HepG2 (cell line): ENCODE data around the gene SERPINB1. TPM values are rescaled to one million over a fixed set of nuclear protein-coding genes. Genes with fewer than 3 reads are reported as not detected.

Experiments
- ATAC-seq: fragments of 200-7000 bp; cut with Tn5 transposase; 3 replicates; pipeline ENCODE4 v1.9.1; 2020; ENCODE audit warnings: mild to moderate bottlenecking, moderate library complexity
- BruUV-seq: library from RNA; stranded (reverse); fragments of 400-500 nt; replicated peaks from 2 replicates; lab custom pipeline; 2021; lab: Mats Ljungman, UMichigan
- CTCF ChIA-PET: fragments of 300-600 bp; formaldehyde crosslinking; extraction: SDS; loops from one replicate; lab custom pipeline; 2021; ENCODE audit warnings: low total read pairs, inconsistent platforms, low intra/inter-chr PET ratio; lab: Yijun Ruan, JAX
- POLR2A ChIA-PET: fragments of 350-600 bp; sonication (Branson Sonifier 250); formaldehyde crosslinking; loops from one replicate; lab custom pipeline; 2020; ENCODE audit warnings: antibody characterized with exemption, inconsistent platforms; lab: Yijun Ruan, JAX
- DNase-seq: peaks from one replicate; pipeline ENCODE4 v3.0.0-alpha.2; 2015; ENCODE audit warnings: low spot score
- FAIRE-seq: peaks from 3 replicates; lab custom pipeline; 2011; peaks lifted over from hg19 to GRCh38; lab: Jason Lieb, UNC
- H2AFZ ChIP-seq: one replicate; pipeline ENCODE4 v1.6.1; 2011; ENCODE audit warnings: low read length, inconsistent platforms
- H3K27ac ChIP-seq: fragments of 300-600 bp; 3 replicates; pipeline ENCODE4 v1.8.0; 2011; ENCODE audit warnings: mixed run types, mild to moderate bottlenecking, mixed read lengths, low read length, inconsistent platforms; ENCODE audit not compliant: insufficient read depth; ENCODE audit errors: extremely low read length
- H3K27me3 ChIP-seq, 2 experiments: fragments of 200-600 bp in 1 of 2; 2 replicates in 1 of 2; 3 replicates in 1 of 2; pipeline versions ENCODE4 v1.6.0 to v1.8.0; 2011; ENCODE audit warnings: low read length in 2 of 2, mild to moderate bottlenecking in 2 of 2, moderate library complexity in 2 of 2, inconsistent platforms in 1 of 2; ENCODE audit not compliant: insufficient read depth in 2 of 2, control insufficient read depth in 1 of 2
- H3K36me3 ChIP-seq, 2 experiments: fragments of 200-600 bp in 1 of 2; replicated peaks in 1 of 2; 2 replicates in 1 of 2; 3 replicates in 1 of 2; pipeline versions ENCODE4 v1.5.1 to v1.8.0; 2011; ENCODE audit warnings: low read length in 2 of 2, inconsistent platforms in 1 of 2; ENCODE audit not compliant: insufficient read depth in 2 of 2, control insufficient read depth in 1 of 2
- H3K4me1 ChIP-seq: 2 replicates; pipeline ENCODE4 v1.5.1; 2012; ENCODE audit warnings: low read length, inconsistent platforms; ENCODE audit not compliant: insufficient read depth
- H3K4me2 ChIP-seq: 2 replicates; pipeline ENCODE4 v1.6.0; 2011; ENCODE audit warnings: low read depth, low read length, inconsistent platforms
- H3K4me3 ChIP-seq, 3 experiments: fragments of 200-600 bp in 1 of 3; sonication (generic), shearing (Covaris generic) in 1 of 3; replicated peaks in 1 of 3; 2 replicates each; pipeline ENCODE4 v1.5.1; 2011 to 2016; ENCODE audit warnings: low read length in 3 of 3, inconsistent platforms in 2 of 3, low read depth in 2 of 3, mild to moderate bottlenecking in 2 of 3, control low read depth in 1 of 3, mixed read lengths in 1 of 3; ENCODE audit not compliant: insufficient read depth in 1 of 3
- H3K79me2 ChIP-seq: one replicate; pipeline ENCODE4 v1.6.1; 2011; ENCODE audit warnings: low read length, inconsistent platforms; ENCODE audit not compliant: insufficient read depth
- H3K9ac ChIP-seq: 2 replicates; pipeline ENCODE4 v1.6.0; 2011; ENCODE audit warnings: mild to moderate bottlenecking, low read depth, low read length, inconsistent platforms; ENCODE audit not compliant: insufficient read depth
- H3K9me3 ChIP-seq: 2 replicates; pipeline ENCODE4 v1.5.1; 2012; ENCODE audit warnings: mild to moderate bottlenecking, low read length
- H4K20me1 ChIP-seq: 2 replicates; pipeline ENCODE4 v1.6.0; 2011; ENCODE audit warnings: inconsistent platforms, mild to moderate bottlenecking, low read length, moderate library complexity; ENCODE audit not compliant: insufficient read depth
- BHLHE40 ChIP-seq: IDR thresholded peaks from 2 replicates; pipeline ENCODE4 v1.6.1; 2011; ENCODE audit warnings: low read length, improper control_type of control experiment
- FOXA1 ChIP-seq, 2 experiments: fragments of 450-650 bp in 1 of 2; sonication (generic) in 1 of 2; formaldehyde crosslinking in 1 of 2; IDR thresholded peaks; 2 replicates each; pipeline versions ENCODE4 v1.4.0 to v1.6.1; 2016 to 2020; ENCODE audit warnings: missing genetic modification reagents in 1 of 2
- GATAD2A ChIP-seq: IDR thresholded peaks from 2 replicates; pipeline ENCODE4 v1.6.1; 2016
- HNRNPK ChIP-seq: fragments of 200-400 bp; formaldehyde crosslinking; IDR thresholded peaks from 2 replicates; pipeline ENCODE4 v1.6.1; 2018; ENCODE audit warnings: low read length, low read depth, moderate library complexity, mild to moderate bottlenecking; ENCODE audit not compliant: poor library complexity, severe bottlenecking
- HOXA9 ChIP-seq: sonication (generic); formaldehyde crosslinking; IDR thresholded peaks from 2 replicates; pipeline ENCODE4 v1.8.1; 2022; ENCODE audit warnings: missing genetic modification reagents, mild to moderate bottlenecking, moderate library complexity, borderline replicate concordance
- KLF11 ChIP-seq: IDR thresholded peaks from 2 replicates; pipeline ENCODE4 v1.6.1; 2016; ENCODE audit warnings: missing compliant biosample characterization
- KLF6 ChIP-seq: IDR thresholded peaks from 2 replicates; pipeline ENCODE4 v1.8.0; 2016; ENCODE audit warnings: missing biosample characterization, missing genetic modification reagents
- MED13 ChIP-seq: sonication (generic); formaldehyde crosslinking; IDR thresholded peaks from 2 replicates; pipeline ENCODE4 v1.5.0; 2020; ENCODE audit warnings: missing genetic modification reagents
- MED8 ChIP-seq: sonication (generic); formaldehyde crosslinking; IDR thresholded peaks from 2 replicates; pipeline ENCODE4 v1.8.1; 2023; ENCODE audit warnings: mild to moderate bottlenecking, missing genetic modification reagents; ENCODE audit not compliant: insufficient replicate concordance
- NAIF1 ChIP-seq: sonication (generic); formaldehyde crosslinking; IDR thresholded peaks from 2 replicates; pipeline ENCODE4 v1.5.0; 2020; ENCODE audit warnings: mild to moderate bottlenecking, missing genetic modification reagents, borderline replicate concordance
- NBN ChIP-seq: fragments of 450-650 bp; conservative IDR thresholded peaks from 2 replicates; pipeline ENCODE4 v1.6.1; 2017
- NONO ChIP-seq, 2 experiments: fragments of 450-650 bp in 1 of 2; sonication (generic) in 1 of 2; formaldehyde crosslinking in 1 of 2; IDR thresholded peaks in 1 of 2; conservative IDR thresholded peaks in 1 of 2; 2 replicates each; pipeline versions ENCODE4 v1.6.1 to v1.8.0; 2017 to 2022; ENCODE audit warnings: mild to moderate bottlenecking in 1 of 2, missing genetic modification reagents in 1 of 2, moderate library complexity in 1 of 2
- PAWR ChIP-seq: sonication (generic); formaldehyde crosslinking; IDR thresholded peaks from 2 replicates; pipeline ENCODE4 v1.4.0; 2020; ENCODE audit warnings: missing genetic modification reagents, mild to moderate bottlenecking, borderline replicate concordance
- SPEN ChIP-seq: sonication (generic); formaldehyde crosslinking; IDR thresholded peaks from 2 replicates; pipeline ENCODE4 v1.5.1; 2020; ENCODE audit warnings: low read depth, mild to moderate bottlenecking, missing genetic modification reagents
- TFDP2 ChIP-seq: sonication (generic); formaldehyde crosslinking; IDR thresholded peaks from 2 replicates; pipeline ENCODE4 v1.4.0; 2020; ENCODE audit warnings: missing genetic modification reagents
- THAP11 ChIP-seq: IDR thresholded peaks from 2 replicates; pipeline ENCODE4 v1.6.1; 2016; ENCODE audit warnings: missing biosample characterization, missing genetic modification reagents
- ZNF232 ChIP-seq: sonication (generic); formaldehyde crosslinking; IDR thresholded peaks from 2 replicates; pipeline ENCODE4 v1.4.0; 2020; ENCODE audit warnings: missing genetic modification reagents, borderline replicate concordance
- ZNF530 ChIP-seq: sonication (generic); formaldehyde crosslinking; IDR thresholded peaks from 2 replicates; pipeline ENCODE4 v1.5.0; 2020; ENCODE audit warnings: low read depth, mild to moderate bottlenecking, missing genetic modification reagents
- ZNF891 ChIP-seq: sonication (generic); formaldehyde crosslinking; IDR thresholded peaks from 2 replicates; pipeline ENCODE4 v1.5.0; 2020; ENCODE audit warnings: mild to moderate bottlenecking, missing genetic modification reagents
- WGBS: methylation state at CpG from one replicate; pipeline ENCODE4 v1.1.6; 2017; ENCODE audit warnings: low lambda C conversion rate; 5-methylcytosine and 5-hydroxymethylcytosine counted together
- in situ Hi-C: cut with HindIII; loops from 2 replicates; pipeline ENCODE4 v1.10.0; 2017; ENCODE audit warnings: low pct_unique_long_range_greater_than_20kb; ENCODE audit not compliant: extremely low pct_ligation_motif_present
- intact Hi-C: fragments of 100-400 bp; cut with micrococcal nuclease; formaldehyde crosslinking; loops from one replicate; pipeline ENCODE4 v1.10.0; 2022; ENCODE audit not compliant: unreplicated experiment
- polyA plus RNA-seq, 8 experiments: library from polyadenylated mRNA; depleted of rRNA in 3 of 8; stranded (reverse) in 7 of 8; unstranded in 1 of 8; fragments of >200 nt; fragmentation: Illumina TruSeq in 4 of 8; extraction: Trizol in 4 of 8; gene quantifications; 2 replicates each; pipeline versions ENCODE4 v1.2.1 to v1.2.3, GENCODE V29; 2011 to 2016; ENCODE audit warnings: low read depth in 4 of 8, missing spikeins in 1 of 8, mixed read lengths in 1 of 8; ENCODE audit not compliant: insufficient read depth in 1 of 8
- total RNA-seq, 5 experiments: library from RNA; depleted of rRNA; stranded (reverse); fragments of >200 nt; fragmentation: Illumina TruSeq; extraction: Trizol; gene quantifications; 2 replicates each; pipeline ENCODE4 v1.2.3, GENCODE V29; 2016; ENCODE audit warnings: low read depth in 1 of 5
- TF ChIP-seq, protein P1 (sequence below): sonication (generic); formaldehyde crosslinking; IDR thresholded peaks from 2 replicates; pipeline ENCODE4 v1.4.0; 2020; ENCODE audit warnings: mild to moderate bottlenecking, missing genetic modification reagents

SERPINB1 gene
- total and polyA plus RNA-seq, 2 of the 13 experiments (the other 11 are each of a cell fraction or from before 2014, with no cell fraction given) = 41.4 to 60.5 TPM

GRCh38 chr6:2838251-2838650 lies 3.4 kb downstream of the SERPINB1 start:
- H3K9ac ChIP-seq = no peak overlapping the region
- WGBS = 71% methylated on average over 3 of the region's 3 CpGs
- BruUV-seq = no TSS peak
- in situ Hi-C loops = no loop called here
- H3K4me3 ChIP-seq = no peak overlapping the region; a peak in 1 of 6 replicates
- POLR2A ChIA-PET = interaction anchor here (0.9 to 4.4 kb wide), 4 partner anchors 13 to 73 kb away, joined by 3 to 36 read pairs (median 6); partner anchors contain the start of genes SERPINB9 and WRNIP1
- H3K27me3 ChIP-seq = no peaks in the 10 kb centered on the region
- peaks cover 11% of the 10 kb centered on the region for H3K79me2 ChIP-seq
- DNase-seq = no peak
- peak overlapping the region; percentile 97 for H3K27ac ChIP-seq
- H3K36me3 ChIP-seq = peaks cover 3 to 25% of the 10 kb centered on the region in 2 experiments
- no peaks in the 10 kb centered on the region for H4K20me1 ChIP-seq
- H3K4me2 ChIP-seq = peak overlapping the region; percentile 98
- no peak overlapping the region for H2AFZ ChIP-seq
- intact Hi-C loops = no loop called here
- no peak for FAIRE-seq
- peaks cover 59% of the 10 kb centered on the region for H3K4me1 ChIP-seq
- ATAC-seq = no peak
- no peaks in the 10 kb centered on the region for H3K9me3 ChIP-seq
- TF ChIP-seq GATAD2A (peak; percentile 27; the same call in 1 of the 2 replicates), KLF6 (CRISPR knock-in tag) (0 out of 2 replicates have a peak, but pooled peaks have one; percentile 31), THAP11 (CRISPR knock-in tag) (peak; percentile 19; the same call in 1 of the 2 replicates), NBN (no peak), ZNF891 (CRISPR knock-in tag) (no peak)
- TF ChIP-seq, all 625 proteins: peak for 3
- CTCF ChIA-PET = no interaction called here

- H3K36me3 ChIP-seq = peaks cover 3 to 25% of the 10 kb centered on the region in 2 experiments
- TF ChIP-seq SPEN (CRISPR knock-in tag) = no peak
- TF ChIP-seq NAIF1 = no peak
- 0 out of 2 replicates have a peak, but pooled peaks have one; percentile 16 for TF ChIP-seq NONO (IDR thresholded peaks at IDR 0.05)
- no peak for TF ChIP-seq NONO (CRISPR knock-in tag; conservative IDR thresholded peaks at IDR 0.05)
- TF ChIP-seq HNRNPK = peak; percentile 18
- TF ChIP-seq ZNF530 (CRISPR knock-in tag) = no peak
- TF ChIP-seq, protein P1, sequence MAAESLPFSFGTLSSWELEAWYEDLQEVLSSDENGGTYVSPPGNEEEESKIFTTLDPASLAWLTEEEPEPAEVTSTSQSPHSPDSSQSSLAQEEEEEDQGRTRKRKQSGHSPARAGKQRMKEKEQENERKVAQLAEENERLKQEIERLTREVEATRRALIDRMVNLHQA (CRISPR knock-in tag) = no peak
- TF ChIP-seq TFDP2 (CRISPR knock-in tag) = no peak
- TF ChIP-seq MED13 (CRISPR knock-in tag) = no peak
- TF ChIP-seq KLF11 (CRISPR knock-in tag) = no peak
- no peak for TF ChIP-seq PAWR (CRISPR knock-in tag)
- no peak for TF ChIP-seq BHLHE40
- no peak for TF ChIP-seq MED8 (CRISPR knock-in tag)
- no peak for TF ChIP-seq ZNF232 (CRISPR knock-in tag)
- no peak for TF ChIP-seq HOXA9 (CRISPR knock-in tag)
- 0 out of 2 replicates have a peak, but pooled peaks have one; percentile 19 for TF ChIP-seq FOXA1 (IDR thresholded peaks at IDR 0.05)
- no peak for TF ChIP-seq FOXA1 (CRISPR knock-in tag; IDR thresholded peaks at IDR 0.05)
Measured at GRCh38 chr6:2834262-2834661, 7.4 kb downstream of the SERPINB1 start.

More at GRCh38 chr6:2834262-2834661, 7.4 kb downstream of the SERPINB1 start:
- in situ Hi-C loops (no loop called here), intact Hi-C loops (no loop called here)
- ChIA-PET POLR2A (no interaction called here), CTCF (no interaction called here)
- ATAC-seq (no peak), DNase-seq (no peak), FAIRE-seq (no peak)
- no peak overlapping the region for H3K27ac ChIP-seq
- H3K4me1 ChIP-seq = peaks cover 34% of the 10 kb centered on the region
- no peak overlapping the region for H3K4me3 ChIP-seq
- no peak overlapping the region for H3K4me2 ChIP-seq
- no peaks in the 10 kb centered on the region for H3K9me3 ChIP-seq
- H3K27me3 ChIP-seq = no peaks in the 10 kb centered on the region
- H3K9ac ChIP-seq = no peak overlapping the region
- no peaks in the 10 kb centered on the region for H4K20me1 ChIP-seq
- H2AFZ ChIP-seq = no peak overlapping the region
- H3K79me2 ChIP-seq = no peaks in the 10 kb centered on the region
- BruUV-seq = no TSS peak
